ENCODE measurements around the gene CCDC68.

GRCh38 chr18:54880395-54881105, 78.7 kb downstream of the CCDC68 start:
- TF ChIP-seq, protein P1, sequence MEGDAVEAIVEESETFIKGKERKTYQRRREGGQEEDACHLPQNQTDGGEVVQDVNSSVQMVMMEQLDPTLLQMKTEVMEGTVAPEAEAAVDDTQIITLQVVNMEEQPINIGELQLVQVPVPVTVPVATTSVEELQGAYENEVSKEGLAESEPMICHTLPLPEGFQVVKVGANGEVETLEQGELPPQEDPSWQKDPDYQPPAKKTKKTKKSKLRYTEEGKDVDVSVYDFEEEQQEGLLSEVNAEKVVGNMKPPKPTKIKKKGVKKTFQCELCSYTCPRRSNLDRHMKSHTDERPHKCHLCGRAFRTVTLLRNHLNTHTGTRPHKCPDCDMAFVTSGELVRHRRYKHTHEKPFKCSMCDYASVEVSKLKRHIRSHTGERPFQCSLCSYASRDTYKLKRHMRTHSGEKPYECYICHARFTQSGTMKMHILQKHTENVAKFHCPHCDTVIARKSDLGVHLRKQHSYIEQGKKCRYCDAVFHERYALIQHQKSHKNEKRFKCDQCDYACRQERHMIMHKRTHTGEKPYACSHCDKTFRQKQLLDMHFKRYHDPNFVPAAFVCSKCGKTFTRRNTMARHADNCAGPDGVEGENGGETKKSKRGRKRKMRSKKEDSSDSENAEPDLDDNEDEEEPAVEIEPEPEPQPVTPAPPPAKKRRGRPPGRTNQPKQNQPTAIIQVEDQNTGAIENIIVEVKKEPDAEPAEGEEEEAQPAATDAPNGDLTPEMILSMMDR (IDR thresholded peaks at IDR 0.05): no peak
- TF ChIP-seq EP300 (IDR thresholded peaks at IDR 0.05): no peak

Measured in gastroesophageal sphincter (tissue), 3 donors.